GM12874 (cell line): ENCODE results near the gene CEP89.

Experiments used
- CTCF ChIP-seq: IDR thresholded peaks from 2 replicates; pipeline ENCODE4 v1.5.1; 2011; ENCODE audit warnings: low read depth, mild to moderate bottlenecking, control low read depth, low read length, moderate library complexity; ENCODE audit not compliant: insufficient read depth

The CEP89 gene

GRCh38 chr19:32908641-32909190, 63.0 kb downstream of the CEP89 start:
- TF ChIP-seq CTCF: no peak

- no peak for TF ChIP-seq CTCF
These were observed 69.3 kb downstream of the CEP89 start for GRCh38 chr19:32902448-32902847.

- TF ChIP-seq CTCF: no peak
These were observed 70.1 kb downstream of the CEP89 start for GRCh38 chr19:32901504-32902161.

DNA sequence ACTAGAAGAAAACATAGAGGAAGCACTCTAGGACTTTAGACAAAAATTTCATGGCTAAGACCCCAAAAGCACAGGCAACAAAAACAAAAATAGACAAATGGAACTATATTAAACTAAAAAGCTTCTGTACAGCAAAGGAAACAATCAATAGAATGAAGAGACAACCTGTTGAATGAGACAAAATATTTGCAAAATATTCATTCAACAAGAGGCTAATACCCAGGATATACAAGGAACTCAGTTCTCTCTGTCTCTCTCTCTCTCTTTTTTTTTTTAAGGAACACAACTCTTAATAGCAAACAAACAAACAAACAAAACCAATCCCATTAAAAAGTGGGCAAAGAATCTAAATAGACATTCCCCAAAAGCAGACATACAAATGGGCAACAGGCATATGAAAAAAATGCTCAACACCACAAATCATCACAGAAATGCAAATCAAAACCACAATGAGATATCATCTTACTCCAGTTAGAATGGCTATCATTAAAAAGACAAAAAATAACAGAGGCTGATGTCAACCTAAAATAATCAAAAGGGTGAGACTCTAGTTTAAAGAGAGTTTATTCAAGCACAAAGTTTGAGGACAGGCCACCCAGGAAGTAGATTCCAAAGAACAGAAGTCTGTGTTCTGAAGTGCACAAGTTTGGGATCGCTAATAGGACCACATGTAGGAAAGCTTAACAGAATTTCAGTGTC, 75.1 kb downstream of the CEP89 start:
- TF ChIP-seq CTCF: no peak

DNA sequence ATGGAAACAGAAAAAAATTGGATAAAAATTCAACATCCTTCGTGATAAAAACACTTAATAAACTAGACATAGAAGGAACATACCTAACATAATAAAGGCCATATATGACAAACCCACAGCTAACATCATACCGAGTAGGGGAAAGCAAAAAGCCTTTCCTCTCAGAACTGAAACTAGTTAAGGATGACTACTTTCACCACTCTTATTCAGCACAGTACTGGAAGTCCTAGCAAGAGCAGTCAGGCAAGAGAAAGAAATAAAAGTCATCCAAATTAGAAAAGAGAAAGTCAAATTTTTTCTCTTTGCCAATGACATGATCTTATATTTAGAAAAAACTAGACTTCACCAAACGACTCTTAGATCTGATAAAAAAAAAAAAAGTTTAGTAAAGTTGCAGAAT, 76.4 kb downstream of the CEP89 start:
- no peak for TF ChIP-seq CTCF

DNA sequence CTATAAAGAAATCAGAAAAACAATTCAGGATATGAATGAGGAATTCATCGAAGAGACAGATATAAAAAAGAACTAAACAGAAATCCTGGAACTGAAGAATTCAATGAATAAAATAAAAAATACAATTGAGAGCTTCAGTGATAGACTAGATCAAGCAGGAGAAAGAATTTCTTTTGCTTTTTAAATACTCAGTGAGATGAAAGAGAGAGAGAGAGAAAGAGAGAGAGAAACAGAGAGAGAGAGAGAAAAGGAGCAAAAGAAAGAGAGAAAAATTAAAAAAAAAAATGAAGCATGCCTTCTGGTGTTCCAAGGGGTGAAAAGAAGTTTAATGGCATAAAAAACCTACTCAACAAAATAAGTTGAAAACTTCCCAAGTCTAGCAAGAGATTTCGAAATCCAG, 80.1 kb downstream of the CEP89 start:
- no peak for TF ChIP-seq CTCF

DNA sequence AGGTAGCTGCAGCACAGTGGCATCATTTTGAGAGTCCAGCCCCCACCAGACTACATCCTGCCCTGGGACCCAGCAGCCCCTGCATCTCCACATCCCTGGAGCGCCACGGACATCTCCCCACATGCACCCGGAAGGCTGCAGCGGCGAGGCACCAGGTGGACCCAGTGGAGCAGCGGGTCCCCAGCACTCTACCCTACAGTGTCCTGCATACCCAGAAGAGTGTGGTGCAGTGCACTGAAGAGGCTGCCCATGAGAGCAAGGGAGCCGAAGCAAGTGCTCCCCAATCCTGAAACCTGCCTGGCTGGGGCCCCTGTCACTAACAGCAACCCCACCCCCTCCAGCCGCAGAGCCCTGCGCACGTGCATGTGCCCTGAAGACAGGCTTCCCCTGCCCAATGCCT, 80.9 kb downstream of the CEP89 start:
- no peak for TF ChIP-seq CTCF
